HG03558 (cell line): Measurements from ENCODE around the gene ZEB1.
A peak's percentile ranks its signal among the peaks of the same experiment; 100 is the strongest.
"Not testable (repeated sequence)": the region's sequence is repeated elsewhere in the genome, so short reads cannot be mapped to it uniquely, and the experiment has no call there.

Experiments used
- ATAC-seq: cut with Tn5 transposase; IDR thresholded peaks from one replicate; pipeline ENCODE4 v1.9.1; 2021; ENCODE audit warnings: moderate number of reproducible peaks; ENCODE audit not compliant: unreplicated experiment; ENCODE audit errors: extremely low read depth

Gene ZEB1

DNA sequence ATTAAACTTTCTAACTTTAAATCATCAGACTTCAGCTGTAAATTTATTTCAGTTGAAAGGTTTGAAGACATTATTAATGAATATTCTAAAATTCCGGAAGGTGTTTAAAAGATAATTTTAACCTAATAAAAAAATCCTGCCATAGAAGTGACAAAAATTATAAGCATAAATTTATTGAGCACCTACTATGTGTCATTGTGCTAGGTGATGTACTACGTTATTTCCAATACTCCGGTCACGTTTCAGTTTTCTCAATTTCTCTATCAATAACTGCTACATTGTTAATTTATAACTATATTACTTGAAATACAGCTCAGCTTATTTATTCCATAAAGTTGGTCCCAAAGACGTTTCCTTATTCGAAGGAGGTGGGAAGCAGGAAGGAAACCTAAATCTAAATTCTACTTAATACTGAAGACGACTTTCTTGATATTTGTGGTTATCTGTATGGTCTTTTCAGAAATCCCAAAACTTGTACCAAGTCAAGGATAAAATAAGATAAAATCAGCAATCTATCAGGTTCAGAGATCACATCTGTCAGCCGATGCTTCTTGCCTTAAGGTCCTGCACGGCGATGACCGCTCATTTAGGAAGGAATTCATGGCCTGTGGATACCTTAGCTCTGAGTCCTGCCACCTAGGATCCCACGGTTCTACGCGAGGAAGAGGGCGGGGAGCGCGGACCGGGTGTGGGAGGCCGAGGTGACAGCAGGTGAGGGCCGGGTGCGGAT lies 1.2 kb upstream of the ZEB1 start:
- ATAC-seq, result no peak

- ATAC-seq, result peak; percentile 41
Observed at GRCh38 chr10:31318382-31318853, 598 bp upstream of the ZEB1 start.

- no peak for ATAC-seq
Observed at GRCh38 chr10:31319602-31320549, 860 bp downstream of the ZEB1 start.

- no peak for ATAC-seq
Observed at GRCh38 chr10:31320550-31321211, 1.7 kb downstream of the ZEB1 start.

- ATAC-seq, result no peak
Observed at GRCh38 chr10:31321396-31321941, 2.5 kb downstream of the ZEB1 start.

- ATAC-seq, result no peak
Observed at GRCh38 chr10:31322647-31323046, 3.6 kb downstream of the ZEB1 start.

GRCh38 chr10:31340343-31340742 lies 21.3 kb downstream of the ZEB1 start:
- no peak for ATAC-seq

GRCh38 chr10:31341552-31341951 lies 22.5 kb downstream of the ZEB1 start:
- no peak for ATAC-seq

DNA sequence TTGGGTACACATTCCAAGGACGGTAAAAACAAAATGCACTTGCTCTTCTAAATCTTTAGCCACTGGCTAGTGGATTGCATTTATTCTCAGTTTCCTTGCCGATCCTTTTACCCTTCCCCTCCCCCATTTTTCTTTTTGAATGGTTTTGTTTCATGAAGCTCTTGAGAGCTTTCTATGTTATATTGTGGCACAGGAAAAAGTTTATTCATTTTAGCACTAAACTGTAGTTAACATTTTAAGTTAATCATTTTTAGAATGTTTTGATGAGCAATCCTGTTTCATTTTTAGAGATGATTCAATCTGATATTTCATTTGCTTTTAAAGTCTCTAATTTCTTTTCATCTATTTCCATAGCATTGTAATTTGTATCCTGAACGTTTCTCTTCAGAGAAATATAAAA lies 24.0 kb downstream of the ZEB1 start:
- no peak for ATAC-seq

GRCh38 chr10:31343551-31343950 lies 24.5 kb downstream of the ZEB1 start:
- ATAC-seq, result no peak

GRCh38 chr10:31345886-31346285 lies 26.9 kb downstream of the ZEB1 start:
- ATAC-seq, result no peak

- ATAC-seq, result no peak
Observed at GRCh38 chr10:31346953-31347352, 27.9 kb downstream of the ZEB1 start.

DNA sequence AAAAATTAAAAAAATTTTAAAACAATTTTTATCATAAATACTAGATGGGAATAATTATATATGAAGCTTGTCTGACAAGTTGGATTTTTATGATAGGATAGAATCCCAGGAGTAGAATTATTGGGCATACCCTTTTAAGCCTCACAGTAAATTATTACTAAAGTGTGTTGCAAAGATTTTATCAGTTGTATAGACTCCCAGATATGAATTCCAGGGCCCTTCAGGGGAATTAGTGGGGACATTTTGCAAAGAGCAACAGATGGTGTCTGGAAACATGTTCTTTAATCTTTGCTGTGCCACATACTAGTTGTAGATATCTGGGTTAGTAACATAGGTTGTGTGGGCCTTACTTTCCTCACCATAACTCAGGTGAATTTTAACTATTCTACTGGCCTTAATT lies 28.7 kb downstream of the ZEB1 start:
- no peak for ATAC-seq

- ATAC-seq, result no peak
Observed at GRCh38 chr10:31350891-31351290, 31.9 kb downstream of the ZEB1 start.

DNA sequence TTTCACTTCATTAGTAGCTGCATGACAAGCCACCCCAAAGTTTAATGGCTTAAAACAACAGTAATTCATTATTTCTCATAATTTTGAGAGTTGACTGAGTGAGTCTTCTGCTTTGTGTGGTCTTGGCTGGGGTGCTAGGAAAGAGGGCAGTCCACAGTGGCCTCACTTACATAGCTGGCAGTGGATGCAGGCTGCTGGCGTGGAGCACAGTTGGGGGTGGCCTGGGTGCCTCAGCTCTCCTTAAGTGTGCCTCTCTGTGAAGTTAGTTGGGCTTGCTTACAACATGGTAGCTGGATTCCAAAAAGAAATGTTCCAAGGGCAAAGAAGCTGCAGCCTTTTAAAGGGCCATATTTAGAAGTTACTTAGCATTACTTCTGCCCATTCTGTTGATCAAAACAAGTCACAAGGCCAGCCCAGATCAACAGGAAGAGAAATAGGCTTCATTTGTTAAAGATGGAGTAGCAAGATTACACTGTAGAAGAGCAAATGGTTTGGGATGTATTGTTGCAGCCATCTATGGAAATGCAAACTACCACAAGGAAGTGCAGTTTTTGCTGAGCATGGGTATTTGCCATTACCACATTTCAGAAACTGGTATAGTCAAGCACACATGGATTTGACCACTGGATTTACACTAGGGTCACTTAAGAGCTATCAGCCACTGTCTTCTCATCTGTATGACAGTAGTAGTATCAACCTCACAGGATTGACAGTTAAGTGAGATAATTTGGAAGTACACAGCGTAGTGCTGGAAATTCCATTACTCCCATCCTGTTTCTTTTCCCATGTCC lies 33.6 kb downstream of the ZEB1 start:
- ATAC-seq, result no peak

GRCh38 chr10:31353574-31353973 lies 34.6 kb downstream of the ZEB1 start:
- ATAC-seq, result peak; percentile 82

DNA sequence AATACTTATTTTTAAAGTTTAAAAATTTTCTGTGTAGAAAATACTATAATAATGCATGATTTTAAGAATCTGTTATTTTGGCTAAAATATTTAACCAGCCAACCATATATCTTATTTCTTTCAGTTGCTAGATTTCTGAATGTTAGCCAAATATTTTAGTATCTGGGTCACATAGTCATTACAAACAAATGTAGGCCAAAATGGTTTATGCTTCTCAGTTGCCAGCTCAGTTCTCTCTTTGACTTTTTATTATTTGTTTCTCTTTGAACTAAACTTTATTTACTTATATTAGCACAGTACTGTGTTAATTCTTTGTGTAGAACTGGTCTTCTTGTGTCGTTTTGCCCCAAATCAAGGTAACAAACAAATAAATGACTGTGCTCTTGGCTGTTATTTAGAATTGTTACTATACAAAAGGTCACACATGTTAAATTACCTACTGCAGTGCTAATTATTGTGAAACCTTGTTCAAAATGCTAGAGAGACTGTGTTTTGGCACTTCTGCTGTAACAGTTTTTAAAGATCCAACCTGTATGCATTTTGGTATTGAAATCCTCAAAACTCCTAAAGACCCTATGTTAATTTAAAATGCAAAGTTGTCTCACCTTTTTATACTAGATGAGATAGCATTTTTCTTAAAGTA lies 39.8 kb downstream of the ZEB1 start:
- ATAC-seq, result no peak

- no peak for ATAC-seq
Observed at GRCh38 chr10:31359979-31360378, 41.0 kb downstream of the ZEB1 start.

- not testable (repeated sequence) for ATAC-seq
Observed at GRCh38 chr10:31361475-31361874, 42.5 kb downstream of the ZEB1 start.
